Endothelial cell of umbilical vein (primary cell): Measurements from ENCODE around the gene L3MBTL3. TPM values are rescaled to one million over a fixed set of nuclear protein-coding genes. Genes with fewer than 3 reads are reported as not detected.

Source experiments
- BruUV-seq: library from RNA; stranded (reverse); fragments of 400-500 nt; replicated peaks from 2 replicates; lab custom pipeline; 2021; lab: Mats Ljungman, UMichigan
- CTCF ChIA-PET: fragments of 300-600, 350-600 bp; sonication (Branson Sonifier 250); formaldehyde crosslinking; loops from one replicate; lab custom pipeline; 2021; ENCODE audit warnings: antibody characterized with exemption, inconsistent platforms; lab: Charles Lee
- POLR2A ChIA-PET: fragments of 300-600, 350-600 bp; sonication (Branson Sonifier 250); formaldehyde crosslinking; loops from one replicate; lab custom pipeline; 2021; ENCODE audit warnings: antibody characterized with exemption, inconsistent platforms; lab: Charles Lee
- DNase-seq: peaks from one replicate; pipeline ENCODE4 v3.0.0-alpha.2; 2011; ENCODE audit warnings: low read depth, low spot score
- FAIRE-seq: peaks from 2 replicates; lab custom pipeline; 2011; peaks lifted over from hg19 to GRCh38; lab: Jason Lieb, UNC
- H2AFZ ChIP-seq: 2 replicates; pipeline ENCODE4 v1.6.0; 2012; ENCODE audit warnings: low read depth, low read length, control low read depth, inconsistent platforms
- H3K27ac ChIP-seq: 2 replicates; pipeline ENCODE4 v1.5.1; 2011; ENCODE audit warnings: low read depth, mild to moderate bottlenecking, control low read depth, low read length, moderate library complexity; ENCODE audit not compliant: insufficient read depth
- H3K27me3 ChIP-seq, 2 experiments: 2 replicates each; pipeline versions ENCODE4 v1.6.0 to v1.6.1; 2011; ENCODE audit warnings: low read length in 2 of 2, mixed read lengths in 1 of 2; ENCODE audit not compliant: control insufficient read depth in 2 of 2, insufficient read depth in 2 of 2
- H3K36me3 ChIP-seq, 2 experiments: 2 replicates in 1 of 2; 3 replicates in 1 of 2; pipeline ENCODE4 v1.5.1; 2011; ENCODE audit warnings: low read length in 2 of 2, mild to moderate bottlenecking in 1 of 2, moderate library complexity in 1 of 2; ENCODE audit not compliant: control insufficient read depth in 2 of 2, insufficient read depth in 2 of 2; ENCODE audit errors: extremely low read depth in 1 of 2
- H3K4me1 ChIP-seq: 3 replicates; pipeline ENCODE4 v1.5.1; 2011; ENCODE audit warnings: mild to moderate bottlenecking, low read length; ENCODE audit not compliant: control insufficient read depth, insufficient read depth; ENCODE audit errors: extremely low read depth
- H3K4me2 ChIP-seq: 2 replicates; pipeline ENCODE4 v1.6.1; 2011; ENCODE audit warnings: low read length, control low read depth, mixed read lengths; ENCODE audit not compliant: insufficient read depth
- H3K4me3 ChIP-seq, 3 experiments: fragments of 200-600 bp in 1 of 3; sonication (generic), shearing (Covaris generic) in 1 of 3; replicated peaks in 1 of 3; 2 replicates each; pipeline ENCODE4 v1.5.1; 2011 to 2016; ENCODE audit warnings: control low read depth in 3 of 3, low read length in 3 of 3, mild to moderate bottlenecking in 2 of 3, inconsistent platforms in 1 of 3, low read depth in 1 of 3, moderate library complexity in 1 of 3; ENCODE audit not compliant: insufficient read depth in 1 of 3
- H3K79me2 ChIP-seq: 2 replicates; pipeline ENCODE4 v1.6.0; 2012; ENCODE audit warnings: low read length, inconsistent platforms; ENCODE audit not compliant: control insufficient read depth, insufficient read depth
- H3K9ac ChIP-seq: replicated peaks from 2 replicates; pipeline ENCODE3; 2011; ENCODE audit warnings: low read length, control low read depth; ENCODE audit not compliant: insufficient read depth; ENCODE audit errors: extremely low read depth
- H3K9me1 ChIP-seq: replicated peaks from 3 replicates; pipeline ENCODE4 v1.6.0; 2011; ENCODE audit warnings: mild to moderate bottlenecking, low read length; ENCODE audit not compliant: control insufficient read depth, insufficient read depth; ENCODE audit errors: extremely low read depth
- H3K9me3 ChIP-seq: replicated peaks from 2 replicates; pipeline ENCODE4 v1.5.1; 2012; ENCODE audit warnings: low read length, inconsistent platforms; ENCODE audit not compliant: control insufficient read depth, insufficient read depth
- H4K20me1 ChIP-seq: replicated peaks from 2 replicates; pipeline ENCODE3; 2011; ENCODE audit warnings: mild to moderate bottlenecking, low read length; ENCODE audit not compliant: control insufficient read depth, insufficient read depth; ENCODE audit errors: extremely low read depth
- EZH2 ChIP-seq: IDR thresholded peaks from 2 replicates; pipeline ENCODE4 v1.6.1; 2012; ENCODE audit warnings: borderline replicate concordance, low read depth, mild to moderate bottlenecking, moderate library complexity, low read length, inconsistent platforms; ENCODE audit not compliant: severe bottlenecking
- FOS ChIP-seq: IDR thresholded peaks from 2 replicates; pipeline ENCODE4 v1.6.1; 2011; ENCODE audit warnings: mild to moderate bottlenecking, low read length, moderate library complexity, borderline replicate concordance; ENCODE audit not compliant: insufficient read depth
- GATA2 ChIP-seq: IDR thresholded peaks from 2 replicates; pipeline ENCODE4 v1.7.0; 2011; ENCODE audit warnings: low read depth, mild to moderate bottlenecking, moderate library complexity, mixed read lengths, low read length; ENCODE audit not compliant: insufficient read length, insufficient read depth
- JUN ChIP-seq: IDR thresholded peaks from 2 replicates; pipeline ENCODE4 v1.6.1; 2011; ENCODE audit warnings: borderline replicate concordance, low read depth; ENCODE audit not compliant: insufficient read length, insufficient read depth
- MYC ChIP-seq: IDR thresholded peaks from one replicate; pipeline ENCODE4 v1.6.1; 2011; ENCODE audit warnings: mild to moderate bottlenecking, low read depth, low read length
- POLR2A ChIP-seq: IDR thresholded peaks from 2 replicates; pipeline ENCODE4 v1.6.1; 2012; ENCODE audit warnings: low read depth, mild to moderate bottlenecking, control low read depth, low read length
- POLR2AphosphoS5 ChIP-seq: IDR thresholded peaks from 2 replicates; pipeline ENCODE4 v1.6.1; 2012; ENCODE audit warnings: low read depth, mild to moderate bottlenecking, control low read depth, low read length, moderate library complexity; ENCODE audit not compliant: insufficient read depth
- dilution Hi-C: fragments of 300-500 bp; cut with MboI; formaldehyde crosslinking; loops from one replicate; pipeline ENCODE4 v1.15.0; 2019; ENCODE audit warnings: low sequenced_read_pairs; ENCODE audit not compliant: extremely low pct_ligation_motif_present
- intact Hi-C: fragments of 100-400 bp; cut with micrococcal nuclease; formaldehyde crosslinking; loops from one replicate; pipeline ENCODE4 v1.10.0; 2022
- polyA plus RNA-seq, 4 experiments: library from polyadenylated mRNA; depleted of rRNA in 3 of 4; stranded (reverse) in 3 of 4; unstranded in 1 of 4; fragments of >200 nt; gene quantifications; 2 replicates each; pipeline versions ENCODE4 v1.2.1 to v1.2.3, GENCODE V29; 2011 to 2012; ENCODE audit warnings: missing spikeins in 1 of 4
- total RNA-seq: library from RNA; stranded (reverse); gene quantifications from 2 replicates; pipeline ENCODE4 v1.2.3, GENCODE V29; 2021
- TF ChIP-seq, protein P1 (sequence below): IDR thresholded peaks from 2 replicates; pipeline ENCODE4 v1.6.1; 2011; ENCODE audit not compliant: insufficient read depth, insufficient read length
- TF ChIP-seq, protein P2 (sequence below), 2 donors: IDR thresholded peaks; 1 replicate in 1 of 2; 2 replicates in 1 of 2; pipeline ENCODE4 v1.5.1; 2011; ENCODE audit warnings: low read length in 2 of 2, mild to moderate bottlenecking in 2 of 2, moderate library complexity in 2 of 2, control low read depth in 1 of 2, inconsistent platforms in 1 of 2, low read depth in 1 of 2; ENCODE audit not compliant: insufficient read depth in 1 of 2; ENCODE audit errors: extremely low read depth in 1 of 2

Gene L3MBTL3
- total and polyA plus RNA-seq, 2 donors (not counting 3 experiments of a cell fraction or from before 2014, with no cell fraction given), result 26.5 to 86.1 TPM

DNA sequence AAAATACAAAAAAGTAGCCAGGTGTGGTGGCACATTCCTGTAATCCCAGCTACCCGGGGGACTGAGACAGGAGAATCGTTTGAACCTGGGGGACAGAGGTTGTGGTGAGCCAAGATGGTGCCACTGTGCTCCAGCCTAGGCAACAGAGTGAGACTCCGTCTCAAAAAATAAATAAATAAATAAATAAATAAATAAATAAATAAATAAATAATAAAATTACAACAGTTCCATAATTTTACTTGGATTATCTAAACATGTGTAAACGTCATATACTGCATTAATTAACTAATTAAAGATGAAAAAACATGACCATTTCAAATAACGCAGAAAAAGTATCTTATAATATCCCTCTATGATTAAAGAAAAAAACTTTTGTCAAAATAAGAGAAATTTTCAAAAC is 138.5 kb downstream of the L3MBTL3 start:
- ChIA-PET CTCF (no interaction called here), POLR2A (no interaction called here)
- H3K9me3 ChIP-seq, result no peaks in the 10 kb centered on the region
- H3K4me1 ChIP-seq, result no peaks in the 10 kb centered on the region
- no peaks in the 10 kb centered on the region for H3K9me1 ChIP-seq
- BruUV-seq, result no TSS peak
- no peaks in the 10 kb centered on the region for H4K20me1 ChIP-seq
- peaks cover 1 to 6% of the 10 kb centered on the region in 2 experiments for H3K27me3 ChIP-seq
- H3K36me3 ChIP-seq, result no peaks in the 10 kb centered on the region
- intact Hi-C loops (no loop called here), dilution Hi-C loops (no loop called here)
- no peak overlapping the region for H3K9ac ChIP-seq
- no peak overlapping the region for H3K27ac ChIP-seq
- DNase-seq (no peak), FAIRE-seq (no peak)
- H3K4me2 ChIP-seq, result no peak overlapping the region
- H3K79me2 ChIP-seq, result no peaks in the 10 kb centered on the region
- no peak for TF ChIP-seq POLR2A
- TF ChIP-seq MYC, result no peak
- TF ChIP-seq EZH2, result no peak
- H3K4me3 ChIP-seq, result no peak overlapping the region
- H2AFZ ChIP-seq, result no peak overlapping the region

DNA sequence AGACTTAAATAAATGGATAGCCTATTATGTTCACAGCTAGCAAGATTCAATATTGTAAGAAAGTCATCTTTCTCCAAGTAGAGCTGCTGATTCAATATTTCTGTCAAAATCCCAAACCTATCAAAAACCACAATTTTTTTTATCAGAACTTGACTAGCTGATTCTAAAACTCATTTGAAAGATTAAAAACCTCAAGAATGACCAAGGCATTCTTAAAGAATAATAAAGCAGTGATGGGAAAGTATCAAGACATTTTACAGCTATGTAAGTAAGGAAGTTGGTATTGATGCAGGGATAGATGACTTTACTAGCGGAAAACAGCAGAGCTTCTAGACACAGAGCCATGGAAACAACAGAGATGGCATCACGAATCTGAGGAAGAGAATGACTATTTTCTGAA is 139.7 kb downstream of the L3MBTL3 start:
- POLR2A ChIA-PET, result no interaction called here
- Histone ChIP-seq H3K4me3 (no peak overlapping the region), H3K27me3 (peaks cover 2 to 7% of the 10 kb centered on the region in 2 experiments), H3K9me3 (no peaks in the 10 kb centered on the region), H2AFZ (no peak overlapping the region), H3K27ac (no peak overlapping the region), H4K20me1 (no peaks in the 10 kb centered on the region), H3K4me2 (no peak overlapping the region), H3K4me1 (no peaks in the 10 kb centered on the region), H3K9me1 (no peaks in the 10 kb centered on the region), H3K79me2 (no peaks in the 10 kb centered on the region), H3K36me3 (no peaks in the 10 kb centered on the region), H3K9ac (no peak overlapping the region)
- FAIRE-seq (no peak), DNase-seq (no peak)
- no TSS peak for BruUV-seq
- TF ChIP-seq FOS, result no peak
- no peak for TF ChIP-seq JUN
- TF ChIP-seq POLR2A, result no peak
- no peak for TF ChIP-seq GATA2
- TF ChIP-seq EZH2, result no peak
- no peak for TF ChIP-seq MYC
- TF ChIP-seq, protein P1, sequence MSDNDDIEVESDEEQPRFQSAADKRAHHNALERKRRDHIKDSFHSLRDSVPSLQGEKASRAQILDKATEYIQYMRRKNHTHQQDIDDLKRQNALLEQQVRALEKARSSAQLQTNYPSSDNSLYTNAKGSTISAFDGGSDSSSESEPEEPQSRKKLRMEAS, result no peak
- TF ChIP-seq, protein P2, sequence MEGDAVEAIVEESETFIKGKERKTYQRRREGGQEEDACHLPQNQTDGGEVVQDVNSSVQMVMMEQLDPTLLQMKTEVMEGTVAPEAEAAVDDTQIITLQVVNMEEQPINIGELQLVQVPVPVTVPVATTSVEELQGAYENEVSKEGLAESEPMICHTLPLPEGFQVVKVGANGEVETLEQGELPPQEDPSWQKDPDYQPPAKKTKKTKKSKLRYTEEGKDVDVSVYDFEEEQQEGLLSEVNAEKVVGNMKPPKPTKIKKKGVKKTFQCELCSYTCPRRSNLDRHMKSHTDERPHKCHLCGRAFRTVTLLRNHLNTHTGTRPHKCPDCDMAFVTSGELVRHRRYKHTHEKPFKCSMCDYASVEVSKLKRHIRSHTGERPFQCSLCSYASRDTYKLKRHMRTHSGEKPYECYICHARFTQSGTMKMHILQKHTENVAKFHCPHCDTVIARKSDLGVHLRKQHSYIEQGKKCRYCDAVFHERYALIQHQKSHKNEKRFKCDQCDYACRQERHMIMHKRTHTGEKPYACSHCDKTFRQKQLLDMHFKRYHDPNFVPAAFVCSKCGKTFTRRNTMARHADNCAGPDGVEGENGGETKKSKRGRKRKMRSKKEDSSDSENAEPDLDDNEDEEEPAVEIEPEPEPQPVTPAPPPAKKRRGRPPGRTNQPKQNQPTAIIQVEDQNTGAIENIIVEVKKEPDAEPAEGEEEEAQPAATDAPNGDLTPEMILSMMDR (IDR thresholded peaks at IDR 0.05; ENCODE audit: extremely low read depth in 1 of 2, insufficient read depth in 1 of 2, low read depth in 1 of 2, low read length in 2 of 2), result no peak
- no peak for TF ChIP-seq POLR2AphosphoS5
- intact Hi-C loops (no loop called here), dilution Hi-C loops (no loop called here)
- CTCF ChIA-PET, result no interaction called here
